Panc1 (cell line): Measurements from ENCODE around the gene CMTM4.

ENCODE experiments used
- CTCF ChIP-seq: fragments of 450-650 bp; IDR thresholded peaks from 2 replicates; pipeline ENCODE4 v1.5.1; 2017; ENCODE audit warnings: mild to moderate bottlenecking
- TCF7L2 ChIP-seq: IDR thresholded peaks from 2 replicates; pipeline ENCODE4 v1.6.1; 2011; ENCODE audit warnings: mild to moderate bottlenecking, low read depth, low read length, inconsistent platforms

GRCh38 chr16:66719246-66719645 lies 22.7 kb upstream of the CMTM4 start:
- TF ChIP-seq CTCF (no peak), TCF7L2 (no peak)
